Head of caudate nucleus (tissue), 42 donors: Measurements from ENCODE around the gene EIF4H.

Source experiments
- DNase-seq, 42 donors: peaks; one replicate each; pipeline versions ENCODE4 v3.0.0 to v3.0.0-alpha.2; 2020 to 2021; ENCODE audit warnings: mixed read lengths in 7 of 42
- intact Hi-C: fragments of 100-400 bp; cut with DNase I; formaldehyde crosslinking; loops from one replicate; pipeline ENCODE4 v1.15.0; 2022

Gene EIF4H

DNA sequence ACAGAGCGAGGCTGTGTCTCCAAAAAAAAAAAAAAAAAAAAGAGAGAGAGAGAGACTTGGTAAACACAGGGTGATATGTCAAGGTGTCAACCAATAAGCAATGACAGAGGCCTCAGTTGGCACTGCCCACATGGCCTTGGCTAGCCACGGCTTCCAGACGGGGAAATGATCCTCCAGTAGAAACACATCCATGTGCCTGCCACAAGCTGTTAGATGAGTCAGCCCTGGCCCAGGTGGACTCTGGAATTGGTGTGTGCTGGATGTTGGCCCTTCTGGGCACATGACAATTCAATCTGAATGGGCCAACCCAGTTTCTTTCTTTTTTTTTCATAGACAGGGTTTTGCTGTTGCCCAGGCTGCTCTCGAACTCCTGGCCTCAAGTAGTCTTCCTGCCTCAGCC lies 66.3 kb downstream of the EIF4H start:
- no peak for DNase-seq
- intact Hi-C loops = no loop called here

DNA sequence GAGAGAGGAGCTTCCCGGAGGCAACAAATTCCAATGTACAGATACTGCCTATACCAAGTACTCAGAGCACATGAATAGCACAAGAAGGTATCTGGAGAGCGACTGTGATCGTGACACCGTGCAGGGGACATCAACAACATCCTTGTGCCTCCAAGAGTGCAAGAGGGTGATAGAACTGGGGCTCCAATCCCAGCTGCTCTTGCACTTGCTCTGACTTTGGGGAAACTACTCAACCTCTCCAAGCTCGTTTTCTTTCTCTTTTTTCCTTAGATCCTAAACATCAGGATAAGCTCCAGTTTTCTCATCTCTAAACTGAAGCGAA lies 67.9 kb downstream of the EIF4H start:
- DNase-seq = no peak
- intact Hi-C loops = no loop called here

- DNase-seq = no peak
- intact Hi-C loops = no loop called here
Observed at GRCh38 chr7:74246497-74246896, 72.3 kb downstream of the EIF4H start.
